D721Med (cell line): Measurements from ENCODE around the gene SLX4IP.

Experiments
- DNase-seq: peaks from one replicate; pipeline ENCODE4 v3.0.0; 2011; ENCODE audit warnings: low spot score; ENCODE audit not compliant: insufficient read length
- FAIRE-seq: peaks from 2 replicates; lab custom pipeline; 2011; peaks lifted over from hg19 to GRCh38; lab: Jason Lieb, UNC
- TF ChIP-seq, protein P1 (sequence below): IDR thresholded peaks from 2 replicates; pipeline ENCODE4 v1.5.1; 2012; ENCODE audit warnings: mild to moderate bottlenecking, control low read depth; ENCODE audit not compliant: insufficient read depth; ENCODE audit errors: missing control alignments

The SLX4IP gene

DNA sequence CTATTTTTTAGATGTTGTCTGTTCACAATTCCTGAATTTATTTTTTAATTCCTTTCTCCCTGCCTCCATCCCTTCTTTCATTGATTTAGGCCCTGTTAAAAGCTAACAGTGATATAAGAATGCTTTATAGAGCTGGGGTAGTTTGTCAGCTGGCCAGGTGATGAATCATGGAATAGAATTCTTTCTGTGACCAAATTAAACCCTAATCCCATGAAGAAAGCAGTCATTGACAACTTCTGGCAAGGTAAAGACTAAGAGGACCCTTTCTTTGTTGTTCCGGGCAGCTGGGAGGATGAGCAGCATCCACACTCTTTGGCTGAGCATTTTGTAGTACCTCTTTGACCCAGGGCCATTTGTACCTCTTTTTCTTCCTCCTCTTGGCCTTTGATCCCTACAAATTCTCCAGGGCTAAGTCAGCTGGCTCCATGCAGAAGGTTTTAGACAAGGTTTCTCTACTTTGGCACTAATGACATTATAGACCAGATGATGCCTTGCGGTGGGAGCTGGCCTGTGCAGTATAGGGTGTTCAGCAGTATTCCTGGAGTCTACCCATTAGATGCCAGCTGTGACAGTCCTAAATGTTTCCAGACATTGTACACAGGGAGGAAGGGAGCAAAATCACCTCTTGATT lies 102.9 kb downstream of the SLX4IP start:
- TF ChIP-seq, protein P1, sequence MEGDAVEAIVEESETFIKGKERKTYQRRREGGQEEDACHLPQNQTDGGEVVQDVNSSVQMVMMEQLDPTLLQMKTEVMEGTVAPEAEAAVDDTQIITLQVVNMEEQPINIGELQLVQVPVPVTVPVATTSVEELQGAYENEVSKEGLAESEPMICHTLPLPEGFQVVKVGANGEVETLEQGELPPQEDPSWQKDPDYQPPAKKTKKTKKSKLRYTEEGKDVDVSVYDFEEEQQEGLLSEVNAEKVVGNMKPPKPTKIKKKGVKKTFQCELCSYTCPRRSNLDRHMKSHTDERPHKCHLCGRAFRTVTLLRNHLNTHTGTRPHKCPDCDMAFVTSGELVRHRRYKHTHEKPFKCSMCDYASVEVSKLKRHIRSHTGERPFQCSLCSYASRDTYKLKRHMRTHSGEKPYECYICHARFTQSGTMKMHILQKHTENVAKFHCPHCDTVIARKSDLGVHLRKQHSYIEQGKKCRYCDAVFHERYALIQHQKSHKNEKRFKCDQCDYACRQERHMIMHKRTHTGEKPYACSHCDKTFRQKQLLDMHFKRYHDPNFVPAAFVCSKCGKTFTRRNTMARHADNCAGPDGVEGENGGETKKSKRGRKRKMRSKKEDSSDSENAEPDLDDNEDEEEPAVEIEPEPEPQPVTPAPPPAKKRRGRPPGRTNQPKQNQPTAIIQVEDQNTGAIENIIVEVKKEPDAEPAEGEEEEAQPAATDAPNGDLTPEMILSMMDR, result no peak
- no peak for DNase-seq
- no peak for FAIRE-seq

DNA sequence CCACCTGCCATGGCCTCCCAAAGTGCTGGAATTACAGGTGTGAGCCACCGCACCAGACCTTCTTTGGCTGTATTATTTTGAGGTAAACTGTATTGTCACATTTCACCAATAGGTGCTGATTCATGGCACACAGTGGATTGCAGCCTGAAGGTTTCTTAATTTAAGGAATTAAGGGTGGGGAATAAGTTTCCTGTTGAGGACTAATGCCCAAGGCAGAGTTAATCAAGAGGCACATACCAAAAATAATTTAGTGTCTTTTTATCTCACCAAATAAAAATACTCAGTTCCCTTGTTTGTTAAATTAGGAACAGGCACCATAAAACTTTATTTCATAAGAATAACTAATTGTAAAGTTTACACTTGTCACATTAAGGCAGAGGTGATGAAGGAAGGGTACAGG lies 103.7 kb downstream of the SLX4IP start:
- DNase-seq, result no peak
- no peak for FAIRE-seq
- TF ChIP-seq, protein P1, result no peak

DNA sequence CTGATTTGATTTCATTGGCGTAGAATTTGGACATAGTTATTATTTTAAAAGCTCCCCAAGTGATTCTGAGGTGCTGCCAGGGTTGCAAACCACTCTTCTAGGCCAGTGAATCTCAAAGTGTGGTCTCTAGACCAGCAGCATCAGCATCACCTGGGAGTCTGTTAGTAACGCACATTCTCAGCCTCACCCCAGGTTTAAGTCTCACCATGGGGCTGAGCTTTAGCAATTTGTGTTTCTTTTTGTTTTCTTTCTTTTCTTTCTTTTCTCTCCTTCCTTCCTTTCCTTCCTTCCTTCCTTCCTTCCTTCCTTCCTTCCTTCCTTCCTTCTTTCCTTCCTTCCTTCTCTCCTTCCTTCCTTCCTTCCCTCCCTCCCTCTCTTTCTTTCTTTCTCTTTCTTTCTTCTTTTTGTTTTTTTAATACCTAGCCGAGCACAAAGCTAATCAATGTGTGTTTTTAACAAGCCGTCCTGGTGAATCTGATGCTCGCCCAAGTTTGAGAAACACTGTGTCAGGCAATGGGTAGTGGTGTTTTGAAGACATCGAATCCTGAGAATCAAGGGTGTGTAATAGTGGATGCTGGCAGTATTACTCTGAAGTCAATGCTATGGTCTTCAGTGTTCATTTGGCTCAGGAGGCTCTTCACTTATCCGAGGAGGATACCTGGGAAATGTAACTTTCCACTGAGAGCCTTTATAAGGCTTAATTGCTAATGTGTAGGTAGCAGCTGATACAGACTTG lies 104.9 kb downstream of the SLX4IP start:
- no peak for DNase-seq
- TF ChIP-seq, protein P1, result no peak
- FAIRE-seq, result no peak

DNA sequence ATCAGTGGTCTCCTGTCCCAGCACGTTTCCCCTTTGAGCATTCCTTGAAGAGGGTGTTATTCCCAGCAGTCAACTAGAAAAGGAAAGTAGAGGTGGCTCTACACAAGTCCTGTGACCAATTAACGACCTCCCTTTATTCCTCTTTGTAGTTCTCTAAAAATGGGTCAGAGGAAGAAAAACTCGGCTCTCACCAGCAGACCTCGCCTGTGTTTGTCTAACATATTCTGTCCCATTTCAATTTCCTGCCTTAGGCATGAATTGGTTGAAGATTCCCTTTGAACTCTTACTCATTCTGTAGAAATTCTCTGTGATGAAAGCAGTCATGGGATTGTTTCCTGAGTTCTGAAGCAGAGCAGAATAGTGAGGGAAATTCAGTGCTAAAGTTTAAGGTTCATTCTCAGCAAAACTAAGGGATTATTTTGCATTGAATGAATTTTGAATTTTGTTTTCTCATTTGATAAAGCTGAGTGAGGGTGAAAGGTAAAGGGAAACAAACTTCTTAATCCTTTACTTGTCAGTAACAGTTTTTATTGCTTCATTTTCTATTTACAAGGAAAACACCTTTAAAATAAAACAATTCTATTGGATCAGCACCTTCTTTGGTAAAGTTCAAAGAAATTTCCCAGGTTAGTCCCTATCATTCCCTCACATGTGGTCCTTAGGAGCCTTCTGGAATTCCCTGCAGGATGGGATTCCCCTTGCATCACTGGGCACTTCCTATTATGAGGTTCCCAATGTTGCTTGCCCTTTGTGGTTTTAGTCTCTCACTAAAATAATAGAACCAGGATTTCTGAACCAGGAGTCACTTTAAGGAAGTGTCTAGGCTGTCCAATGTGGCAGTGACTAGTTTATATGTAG lies 105.8 kb downstream of the SLX4IP start:
- TF ChIP-seq, protein P1, result no peak
- DNase-seq, result no peak
- FAIRE-seq, result no peak

DNA sequence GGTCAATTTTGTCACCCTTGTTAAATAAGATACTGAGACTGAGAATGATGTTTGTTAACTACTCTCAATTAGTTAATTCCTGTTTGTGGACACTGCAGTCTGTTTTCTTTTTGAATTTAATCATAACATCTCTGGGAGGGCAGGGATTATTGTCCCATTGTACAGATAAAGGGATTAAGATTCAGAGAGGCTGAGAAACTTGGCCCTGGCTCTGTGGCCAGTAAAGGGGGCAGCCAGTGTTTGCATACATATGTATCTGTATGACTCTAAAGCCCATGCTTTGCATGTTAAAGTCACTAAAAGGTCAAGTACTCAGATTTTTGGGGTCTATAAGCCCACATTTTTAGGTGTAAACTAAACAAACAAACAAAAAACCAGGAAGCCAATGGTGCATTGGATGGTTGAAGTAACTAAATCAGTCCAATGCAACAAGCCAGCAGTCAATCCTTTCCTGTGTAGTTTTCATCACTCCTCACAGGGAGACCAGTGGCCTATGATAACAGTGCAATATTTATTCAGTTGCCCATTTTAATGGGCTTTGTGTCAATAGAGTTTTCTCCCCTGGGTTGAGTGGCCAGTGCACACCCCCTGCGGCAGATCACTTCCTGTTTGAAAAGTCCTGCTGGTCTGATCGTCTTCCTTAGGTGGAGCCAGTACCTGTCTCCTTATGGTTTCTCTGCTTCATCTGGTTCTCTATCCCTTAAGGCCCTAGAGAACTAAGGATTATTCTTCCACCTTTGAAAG lies 106.7 kb downstream of the SLX4IP start:
- DNase-seq, result no peak
- TF ChIP-seq, protein P1, result no peak
- no peak for FAIRE-seq

DNA sequence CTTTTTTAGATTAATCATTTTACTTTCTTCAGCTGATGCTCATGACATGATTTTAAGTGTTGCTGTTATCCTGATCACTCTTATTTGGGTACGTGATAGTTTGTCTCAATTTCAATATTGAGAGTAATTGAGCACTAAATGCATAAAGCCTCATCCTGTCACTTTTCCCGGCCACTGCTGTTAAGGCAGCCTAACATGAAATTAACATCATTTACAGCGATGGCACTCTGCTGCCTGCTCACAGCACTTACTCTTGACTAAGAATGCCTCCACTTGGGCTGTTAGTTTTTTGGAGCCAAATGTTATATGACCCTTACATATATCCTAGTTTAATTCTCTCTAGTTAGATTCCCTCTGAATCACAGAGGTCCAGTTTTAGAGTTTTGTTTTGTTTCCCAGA lies 107.3 kb downstream of the SLX4IP start:
- FAIRE-seq (no peak), DNase-seq (no peak)
- TF ChIP-seq, protein P1, result no peak
